GM23338 (cell line): ENCODE data around the gene BAX.

Source experiments
- CREB1 ChIP-seq: fragments of 250-450 bp; sonication (Bioruptor Pico); IDR thresholded peaks from 2 replicates; pipeline ENCODE4 v1.5.0; 2020; ENCODE audit warnings: low read depth, mild to moderate bottlenecking, moderate library complexity
- CTCF ChIP-seq, 2 experiments: fragments of 200-600 bp in 1 of 2; sonication (generic) in 1 of 2; conservative IDR thresholded peaks; 2 replicates each; pipeline versions ENCODE4 v1.5.1 to v1.6.1; 2016 to 2017; ENCODE audit warnings: antibody characterized with exemption in 2 of 2, low read depth in 2 of 2, mild to moderate bottlenecking in 2 of 2, moderate library complexity in 1 of 2
- ETS1 ChIP-seq: IDR thresholded peaks from 2 replicates; pipeline ENCODE4 v1.6.1; 2016; ENCODE audit warnings: antibody characterized with exemption
- EZH2 ChIP-seq: fragments of 200-600 bp; sonication (generic); IDR thresholded peaks from one replicate; pipeline ENCODE4 v1.8.0; 2017; ENCODE audit warnings: antibody characterized with exemption, mild to moderate bottlenecking, low read depth; ENCODE audit not compliant: unreplicated experiment
- EZH2phosphoT487 ChIP-seq: fragments of 200-600 bp; sonication (generic); IDR thresholded peaks from one replicate; pipeline ENCODE4 v1.8.1; 2018; ENCODE audit warnings: antibody characterized with exemption; ENCODE audit not compliant: unreplicated experiment
- JUNB ChIP-seq: IDR thresholded peaks from one replicate; pipeline ENCODE4 v1.6.1; 2016; ENCODE audit warnings: antibody characterized with exemption; ENCODE audit not compliant: unreplicated experiment
- NANOG ChIP-seq: IDR thresholded peaks from 2 replicates; pipeline ENCODE4 v1.6.1; 2016; ENCODE audit warnings: antibody characterized with exemption, borderline replicate concordance
- POLR2AphosphoS5 ChIP-seq: IDR thresholded peaks from 2 replicates; pipeline ENCODE4 v1.6.1; 2016; ENCODE audit warnings: antibody characterized with exemption, low read depth
- REST ChIP-seq: IDR thresholded peaks from one replicate; pipeline ENCODE4 v1.6.1; 2018; ENCODE audit warnings: antibody characterized with exemption; ENCODE audit not compliant: unreplicated experiment
- ZNF331 ChIP-seq: fragments of 250-450 bp; sonication (Bioruptor Pico); IDR thresholded peaks from 2 replicates; pipeline ENCODE4 v1.5.0; 2020; ENCODE audit warnings: low read depth, mild to moderate bottlenecking, moderate library complexity
- ZNF462 ChIP-seq: fragments of 250-450 bp; sonication (Bioruptor Pico); IDR thresholded peaks from 2 replicates; pipeline ENCODE4 v1.5.0; 2020; ENCODE audit warnings: mild to moderate bottlenecking, moderate library complexity

- TF ChIP-seq CTCF (conservative IDR thresholded peaks at IDR 0.05; ENCODE audit: low read depth in 2 of 2): no peak
- no peak for TF ChIP-seq EZH2
- no peak for TF ChIP-seq REST
- no peak for TF ChIP-seq EZH2phosphoT487
- TF ChIP-seq ETS1: no peak
- TF ChIP-seq POLR2AphosphoS5: no peak
- no peak for TF ChIP-seq CREB1 (CRISPR knock-in tag)
- TF ChIP-seq ZNF331 (CRISPR knock-in tag): no peak
- TF ChIP-seq ZNF462 (CRISPR knock-in tag): no peak
- no peak for TF ChIP-seq NANOG
- no peak for TF ChIP-seq JUNB
Observed at GRCh38 chr19:48915757-48916156, 38.9 kb upstream of the BAX start.
